Left colon (tissue), 2 donors: ENCODE measurements around the gene STRA6. TPM values are rescaled to one million over a fixed set of nuclear protein-coding genes. Genes with fewer than 3 reads are reported as not detected.
A peak's percentile ranks its signal among the peaks of the same experiment; 100 is the strongest.

Experiments used
- ATAC-seq: fragments of 200-7000 bp; cut with Tn5 transposase; one replicate; pipeline ENCODE4 v1.9.1; 2020; ENCODE audit warnings: mild to moderate bottlenecking, moderate library complexity
- DNase-seq, 2 donors: peaks; one replicate each; pipeline ENCODE4 v3.0.0-alpha.2; 2020
- intact Hi-C, 2 donors: fragments of 100-400 bp; cut with DNase I in 1 of 2; cut with micrococcal nuclease in 1 of 2; formaldehyde crosslinking; loops; one replicate each; pipeline versions ENCODE4 v1.11.2 to v1.14.0; 2022; cut with DNase I, micrococcal nuclease
- total RNA-seq, 2 donors: library from RNA; stranded (reverse); fragmentation: NEBNext Ultra II Directional; extraction: Animal tissue kit (Norgen Biotek cat#: 25700); gene quantifications; one replicate each; pipeline ENCODE4 v1.2.1, GENCODE V29; 2021
- donor health status: DM: no; HTN: no; CAD: no.
- donor health status: DM: yes; HTN: yes; CAD: no.

Gene STRA6
- total RNA-seq, 2 donors from 2014 or later: not detected

DNA sequence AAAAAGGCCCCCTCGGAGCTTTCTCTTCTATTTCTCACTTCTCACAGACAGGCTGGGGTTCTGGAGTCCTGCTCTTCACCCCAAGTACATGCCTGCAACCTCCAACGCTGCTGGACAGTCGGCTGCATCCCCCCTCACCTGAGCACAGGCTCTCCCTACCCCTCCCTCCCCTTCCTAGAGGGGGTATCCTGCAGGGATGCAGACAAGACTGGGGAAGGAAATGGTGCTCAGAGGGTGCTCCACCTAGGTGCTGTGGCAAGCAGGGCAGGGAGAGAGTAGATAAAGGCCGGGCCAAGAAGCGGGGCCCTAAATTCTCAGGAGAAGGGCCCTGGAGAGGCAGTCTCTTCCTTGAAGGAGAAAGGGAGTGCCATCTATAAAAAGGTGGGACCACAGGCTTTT, 7.0 kb upstream of the STRA6 start:
- no peak for ATAC-seq
- intact Hi-C loops: no loop called here
- DNase-seq: no peak

DNA sequence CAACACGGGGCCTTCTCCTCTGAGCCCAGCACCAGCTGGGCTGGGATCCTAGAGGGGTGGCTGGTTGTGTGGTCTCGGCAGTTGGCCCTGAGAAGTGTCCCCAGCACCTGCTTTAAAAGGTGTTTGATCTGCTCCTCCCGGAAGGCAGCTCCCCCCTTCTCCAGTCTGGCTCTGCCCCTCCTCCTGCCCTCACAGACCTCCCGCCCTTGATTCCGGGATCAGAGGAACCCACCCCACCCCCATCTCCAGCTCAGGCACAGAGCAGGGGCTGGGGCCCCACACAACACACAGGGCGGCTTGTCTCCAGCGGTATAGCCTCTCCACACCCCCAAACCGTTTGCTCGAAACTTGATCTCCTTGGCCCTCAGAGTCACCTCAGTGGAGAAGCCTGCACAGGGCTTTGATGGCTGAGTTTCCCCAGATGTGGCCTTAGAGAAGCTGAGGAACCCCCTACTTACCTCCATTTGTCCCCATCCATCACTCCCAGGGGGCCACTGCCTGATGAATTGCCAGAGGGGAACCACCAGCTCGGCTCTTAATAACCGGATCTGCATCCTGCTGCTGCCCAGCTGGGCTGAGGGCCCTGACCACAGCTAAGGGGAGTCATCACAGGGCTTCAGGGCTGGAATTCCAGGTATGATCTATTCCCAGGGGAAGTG, 6.4 kb upstream of the STRA6 start:
- DNase-seq: no peak
- intact Hi-C loops: no loop called here
- no peak for ATAC-seq

DNA sequence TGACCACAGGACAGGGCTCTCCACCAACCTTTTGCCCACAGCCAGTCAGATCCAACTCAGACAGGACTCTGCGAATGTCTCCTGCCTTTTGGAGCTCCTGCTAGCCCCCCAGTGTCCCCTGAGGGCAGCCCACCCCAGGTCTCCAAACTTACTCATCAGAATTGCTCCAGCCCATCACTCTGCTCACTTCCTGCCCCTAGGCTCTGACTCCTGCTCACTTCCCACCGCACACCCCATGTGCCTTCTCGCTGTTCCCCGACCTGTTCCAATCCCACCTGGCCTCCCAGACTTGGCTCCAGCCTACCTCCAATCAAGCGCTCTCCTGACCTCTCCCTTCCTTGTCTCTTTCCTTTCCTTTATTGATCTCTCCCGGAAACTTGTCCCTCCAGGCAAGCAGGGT, 5.9 kb upstream of the STRA6 start:
- intact Hi-C loops: no loop called here
- no peak for ATAC-seq
- no peak for DNase-seq

DNA sequence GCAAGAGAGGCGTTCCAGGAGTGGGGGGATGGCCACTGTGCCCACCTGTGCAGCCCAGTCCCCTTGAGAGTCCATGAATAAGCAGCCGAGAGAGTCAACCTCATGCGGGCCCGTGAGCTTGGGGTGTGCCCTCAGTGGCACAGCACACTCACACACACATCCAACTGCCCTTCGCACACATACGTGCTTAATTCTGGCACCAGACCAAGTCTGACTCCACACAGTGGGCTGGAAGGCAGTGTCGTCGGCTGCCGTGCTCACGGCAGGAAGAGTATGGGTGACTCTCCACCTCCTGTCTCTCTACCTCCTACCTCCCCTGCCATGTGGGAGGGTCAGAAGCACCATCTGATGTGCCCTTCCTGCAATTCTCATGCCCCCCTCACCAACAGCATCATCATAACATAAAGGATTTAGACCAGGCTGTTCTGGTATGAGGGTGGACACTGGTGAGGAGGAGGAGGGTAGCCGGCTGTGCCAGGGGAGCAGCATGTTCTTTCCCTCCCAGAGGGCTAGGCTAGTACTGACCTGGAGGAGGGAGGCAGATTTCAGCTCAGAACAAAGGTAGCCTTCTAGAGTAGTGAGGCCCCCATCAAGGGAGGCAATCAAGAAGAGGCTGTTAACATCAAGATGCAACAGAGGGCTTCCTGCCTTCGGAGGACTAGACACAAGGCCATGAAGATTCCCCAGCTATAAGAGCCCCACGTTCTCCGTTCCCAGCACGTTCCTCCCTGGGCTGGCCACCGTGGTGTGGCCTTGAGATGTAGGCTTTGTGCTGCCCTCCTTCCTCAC, 5.3 kb upstream of the STRA6 start:
- ATAC-seq (no peak), DNase-seq (no peak)
- intact Hi-C loops: no loop called here

DNA sequence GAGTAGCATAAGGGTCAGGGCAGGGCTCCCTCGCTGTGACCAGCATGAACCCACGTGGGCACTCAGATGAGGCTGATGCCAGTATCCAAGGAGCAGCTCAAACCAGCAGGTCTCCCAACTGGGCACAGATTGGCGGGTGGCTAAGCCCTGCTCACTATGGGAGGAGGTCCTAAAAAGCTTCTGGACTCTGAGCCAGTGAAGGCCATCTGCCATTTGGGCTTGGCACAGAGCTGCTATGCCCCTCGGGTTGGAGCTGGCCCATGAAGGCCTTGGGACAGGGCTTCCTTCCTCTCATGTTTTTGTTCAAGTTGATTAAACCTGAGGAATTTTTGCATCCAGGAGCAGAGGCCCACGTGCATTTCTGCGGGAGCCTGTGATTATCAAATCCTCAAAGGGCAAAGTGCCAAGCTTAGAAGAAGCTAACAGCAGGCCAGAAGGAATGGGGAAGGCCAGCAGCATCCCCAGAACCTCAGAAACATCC, 4.3 kb upstream of the STRA6 start:
- ATAC-seq: no peak
- intact Hi-C loops: no loop called here
- DNase-seq: no peak

DNA sequence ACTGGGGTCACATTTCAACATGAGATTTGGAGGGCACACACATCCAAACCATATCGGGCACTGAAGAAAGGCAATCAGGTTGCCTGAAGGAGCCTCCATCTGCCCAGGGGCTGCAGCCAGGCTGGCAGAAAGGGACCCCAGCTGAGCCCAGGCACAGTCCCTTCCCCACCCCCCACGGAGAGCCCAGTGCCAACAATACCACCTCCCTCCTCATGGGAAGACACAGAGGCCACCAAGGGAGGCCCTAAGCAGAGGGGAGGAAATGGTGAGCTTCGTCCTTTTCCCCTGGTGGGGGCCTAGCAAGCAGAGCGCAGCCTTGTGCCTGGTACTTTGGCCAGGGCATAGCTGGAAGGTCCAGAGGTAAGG, 3.0 kb upstream of the STRA6 start:
- DNase-seq: no peak
- intact Hi-C loops: no loop called here
- ATAC-seq: no peak

DNA sequence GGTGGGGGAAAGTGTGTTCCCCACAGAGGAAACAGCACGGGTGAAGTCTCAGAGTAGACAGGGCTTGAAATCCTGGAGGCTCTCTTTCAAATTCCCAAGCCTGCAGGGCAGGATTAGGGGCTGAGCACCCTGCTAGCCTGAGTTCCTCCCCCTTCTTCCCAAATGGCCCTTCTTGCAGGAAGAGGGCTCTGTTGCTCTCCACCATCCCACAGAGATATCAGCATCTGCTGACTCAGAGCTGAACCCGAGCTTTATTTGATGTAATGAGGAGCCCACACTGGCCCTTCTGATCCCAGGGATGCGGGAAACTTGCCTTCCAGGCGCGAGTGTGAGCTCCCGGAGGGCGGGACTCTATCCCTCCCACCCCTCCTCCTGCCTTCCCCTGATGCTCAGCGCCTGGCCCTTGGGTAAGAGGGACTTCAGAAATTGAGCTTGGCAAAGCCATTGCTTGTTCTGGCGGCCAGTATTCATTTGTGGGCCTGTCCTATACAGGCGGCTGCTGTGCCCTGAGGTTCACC, 1.4 kb upstream of the STRA6 start:
- intact Hi-C loops: no loop called here
- ATAC-seq (no peak), DNase-seq (no peak)

DNA sequence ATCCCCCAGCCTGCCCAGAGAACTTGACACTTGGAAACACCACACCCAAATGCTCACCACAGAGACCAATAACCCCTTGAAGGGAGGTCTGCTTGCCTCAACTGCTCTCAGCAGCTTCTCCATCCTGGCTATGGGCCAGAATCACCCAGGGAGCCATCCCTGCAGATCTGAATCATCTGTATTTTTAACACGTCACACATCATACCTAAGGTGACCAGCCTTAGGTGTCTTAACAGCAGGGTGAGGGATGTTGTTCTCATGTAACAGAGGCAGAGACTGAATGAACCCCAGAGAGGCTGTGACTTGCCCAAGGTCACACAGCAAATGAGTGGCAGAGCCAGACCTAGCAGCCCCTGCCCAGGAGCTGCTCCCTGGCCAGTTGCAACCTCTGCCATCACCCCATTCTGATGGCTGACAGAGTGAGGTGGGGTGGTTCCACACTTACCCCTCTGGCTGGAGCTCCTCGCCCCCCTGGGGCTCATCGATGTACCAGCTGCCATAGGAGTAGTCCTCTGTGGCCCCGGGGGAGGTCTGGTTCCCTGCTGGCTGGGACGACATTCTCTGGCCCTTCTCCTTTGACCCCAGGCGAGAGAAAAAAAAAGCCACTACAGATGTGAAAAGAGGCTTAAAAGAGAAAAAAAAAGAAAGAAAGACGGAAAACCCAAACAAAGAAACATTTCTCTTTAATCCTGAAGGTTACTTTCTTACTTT, 722 bp downstream of the STRA6 start:
- ATAC-seq: no peak
- no peak for DNase-seq
- intact Hi-C loops: no loop called here

DNA sequence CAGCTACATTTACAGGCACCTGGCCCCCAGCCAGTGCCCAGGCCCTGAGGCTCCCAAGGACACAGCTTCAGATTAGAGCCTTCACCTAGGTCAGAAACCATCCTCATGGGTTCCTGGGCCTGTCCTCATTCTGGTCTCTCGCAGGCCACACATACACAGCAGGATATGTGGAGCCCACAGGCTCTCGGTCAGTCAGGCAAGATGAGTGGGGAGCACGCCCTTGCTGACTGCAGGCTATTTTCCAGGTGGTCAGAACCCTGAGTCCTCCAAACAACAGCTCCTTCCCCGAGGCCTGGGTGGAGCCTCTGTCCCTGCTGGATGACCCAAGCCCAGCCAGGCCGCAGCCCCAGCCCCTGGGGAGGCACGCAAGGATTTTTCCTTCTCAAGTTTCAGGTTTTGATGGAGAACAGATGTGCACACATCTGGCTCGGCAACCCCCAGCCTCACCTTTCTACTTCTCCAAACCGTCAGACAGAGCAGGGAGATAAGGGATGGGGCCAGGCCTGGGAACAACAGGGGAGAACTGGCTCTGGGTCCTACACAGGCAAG, 1.6 kb downstream of the STRA6 start:
- DNase-seq (no peak), ATAC-seq (no peak)
- intact Hi-C loops: no loop called here

DNA sequence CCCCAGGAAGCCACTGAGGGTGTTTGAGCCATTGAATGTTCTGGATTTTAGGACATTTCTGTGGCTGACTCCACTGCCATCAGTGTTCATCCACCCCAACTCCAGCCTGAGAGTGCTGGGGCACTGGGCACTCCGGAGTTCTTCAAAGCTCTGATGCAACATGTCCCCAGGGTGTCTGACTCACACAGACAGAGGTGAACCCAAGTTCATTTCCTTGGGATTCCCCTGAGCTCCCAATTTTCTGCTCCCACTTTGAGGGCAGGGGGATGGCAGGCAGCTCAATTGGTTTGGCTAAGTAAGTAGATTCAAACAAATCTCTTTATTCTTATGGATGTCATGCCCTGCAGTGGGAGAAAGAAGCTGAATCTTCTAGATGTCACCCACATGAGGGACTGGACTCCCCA, 2.2 kb downstream of the STRA6 start:
- no peak for DNase-seq
- no peak for ATAC-seq
- intact Hi-C loops: no loop called here

DNA sequence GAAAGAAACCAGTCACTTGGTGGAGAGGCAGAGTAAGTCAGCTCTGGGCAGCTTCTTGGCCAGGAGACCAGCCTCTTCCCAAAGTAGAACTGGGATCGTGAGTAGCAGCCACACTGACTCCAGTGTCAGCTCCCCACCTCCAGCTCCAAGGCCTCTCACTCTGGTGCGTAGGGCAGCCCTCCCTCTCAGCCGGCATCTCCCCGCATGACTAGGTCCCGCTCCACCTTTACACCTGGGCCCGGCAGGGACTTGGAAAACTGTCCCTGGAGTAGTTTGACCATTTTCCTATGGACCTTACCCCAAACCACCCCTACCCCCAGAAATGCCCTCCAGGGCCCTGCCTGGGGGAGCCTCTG, 3.3 kb downstream of the STRA6 start:
- intact Hi-C loops: no loop called here
- DNase-seq: no peak
- no peak for ATAC-seq

DNA sequence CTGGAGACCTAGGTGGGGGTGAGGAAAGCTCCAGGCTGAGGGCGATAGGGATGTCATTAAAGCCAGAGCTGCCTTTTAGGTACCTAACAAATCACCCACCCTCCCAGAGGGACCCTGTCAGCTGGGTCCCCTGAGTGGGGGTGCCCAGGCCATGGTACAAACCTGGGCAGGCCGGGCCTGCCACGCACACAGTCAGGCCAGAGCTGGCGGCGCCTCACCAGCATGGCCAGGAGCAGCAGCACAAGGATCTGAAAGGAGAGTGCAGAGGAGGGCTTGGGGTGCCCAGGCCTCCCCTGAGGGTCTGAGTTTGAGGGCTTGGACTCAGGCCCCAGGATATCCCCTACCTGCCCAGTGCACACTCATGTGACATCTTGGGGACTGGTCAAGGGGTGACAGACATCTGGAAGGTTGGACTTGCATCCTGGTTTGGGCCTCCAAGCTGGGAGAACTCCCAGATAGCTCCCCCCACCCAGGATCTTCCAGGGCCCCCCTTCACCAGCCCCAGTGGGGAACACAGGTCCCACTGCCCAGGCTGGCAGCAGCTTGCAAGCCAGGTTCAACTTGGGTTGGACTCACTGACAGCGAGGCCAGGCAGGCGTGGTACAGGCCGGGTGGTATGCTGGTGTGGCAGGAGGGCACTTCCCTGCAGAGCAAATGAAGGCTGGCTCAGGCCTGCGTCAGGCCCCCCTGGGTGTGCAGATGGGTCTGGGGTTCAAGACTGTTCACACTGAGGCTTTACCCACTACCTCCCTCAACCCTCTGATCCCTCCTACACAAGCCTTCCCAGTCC, 5.2 kb downstream of the STRA6 start:
- intact Hi-C loops: no loop called here
- DNase-seq (no peak), ATAC-seq (no peak)

DNA sequence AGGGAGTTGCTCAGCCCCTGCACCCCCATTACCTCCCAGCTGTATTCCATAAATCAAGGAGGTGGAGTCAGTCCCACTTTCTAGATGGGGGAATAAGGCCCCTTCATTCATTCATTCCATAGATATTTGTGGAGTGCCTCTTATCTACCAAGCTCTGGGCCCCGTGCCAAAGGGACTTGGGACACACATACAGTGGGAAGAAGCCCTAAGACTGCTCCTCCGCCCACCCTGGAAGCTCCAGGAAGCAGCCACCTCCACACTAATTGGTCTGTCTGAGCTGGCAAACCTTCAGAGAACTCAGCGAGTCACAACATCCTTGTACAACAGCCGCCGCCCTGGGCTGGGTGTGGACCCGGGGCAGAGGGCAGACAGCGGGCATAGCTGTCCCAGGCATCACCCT, 6.4 kb downstream of the STRA6 start:
- intact Hi-C loops: no loop called here
- DNase-seq (peak; percentile 83 to 88), ATAC-seq (peak; percentile 97)

DNA sequence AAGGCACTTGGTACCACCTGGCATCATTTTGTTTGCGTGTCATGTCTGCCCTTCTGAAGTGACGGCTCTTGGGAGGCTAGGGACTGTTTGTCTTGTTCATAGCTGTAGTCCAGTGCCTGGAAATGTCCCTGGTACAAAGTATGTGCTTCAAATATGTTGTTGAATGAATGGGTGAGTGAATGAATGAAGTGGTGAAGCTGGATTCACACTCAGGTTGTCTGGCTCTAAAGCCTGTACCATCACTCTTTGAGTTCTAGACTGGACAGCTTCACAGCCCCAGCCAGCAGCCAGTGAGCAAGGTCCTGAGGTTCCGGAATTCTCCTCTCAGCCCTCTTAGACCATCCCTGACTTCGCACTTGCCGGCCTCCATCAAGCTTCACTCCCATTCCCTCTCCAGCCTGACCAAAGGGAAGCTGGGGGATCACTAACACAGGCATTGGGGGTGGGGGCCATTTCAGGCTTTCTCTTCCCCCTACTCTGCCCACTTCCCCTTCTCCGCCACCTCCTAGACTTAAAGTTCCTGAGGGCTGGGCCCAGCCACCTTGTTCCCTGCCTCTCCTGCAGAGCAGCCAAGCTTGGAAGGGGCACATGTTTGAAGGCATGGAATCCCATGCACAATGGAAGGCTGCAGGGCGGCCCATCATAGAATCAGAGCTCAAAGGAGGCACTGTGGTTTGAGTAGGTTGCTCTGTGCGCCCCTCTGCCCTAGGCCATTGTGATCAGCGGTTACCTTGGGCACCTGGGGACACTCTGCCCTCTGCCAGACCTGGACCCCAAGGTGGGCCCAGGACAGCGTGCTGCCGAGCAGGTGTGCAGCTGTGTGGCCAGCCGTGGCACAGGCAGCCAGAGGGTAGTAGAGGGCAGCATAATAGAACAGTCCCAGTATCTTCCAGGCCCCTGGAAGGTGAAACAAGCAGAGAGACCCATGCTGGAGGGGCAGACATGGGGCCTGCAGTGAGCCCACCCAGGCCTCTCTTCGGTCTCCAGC, 7.7 kb downstream of the STRA6 start:
- ATAC-seq (no peak), DNase-seq (no peak)
- intact Hi-C loops: no loop called here

DNA sequence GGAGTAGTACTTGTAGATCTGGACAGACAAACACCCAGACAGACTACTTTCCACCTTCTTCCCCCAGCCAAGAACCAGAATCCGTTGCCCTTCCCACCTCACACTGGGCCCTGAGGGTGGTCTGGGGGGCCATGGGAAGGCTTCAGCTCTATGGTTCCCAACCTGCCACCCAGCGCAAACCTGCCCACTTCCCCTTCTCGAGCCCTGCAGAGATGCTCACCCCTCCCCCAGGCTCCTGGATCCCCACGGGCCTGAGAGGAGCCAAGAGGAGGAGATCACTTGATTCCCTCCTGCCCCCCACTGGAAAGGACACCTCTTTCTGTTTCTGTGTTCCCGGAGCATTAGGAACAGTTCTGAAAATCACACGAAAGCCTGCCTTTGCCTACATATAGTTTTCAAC, 8.7 kb downstream of the STRA6 start:
- ATAC-seq: no peak
- intact Hi-C loops: no loop called here
- DNase-seq: no peak

DNA sequence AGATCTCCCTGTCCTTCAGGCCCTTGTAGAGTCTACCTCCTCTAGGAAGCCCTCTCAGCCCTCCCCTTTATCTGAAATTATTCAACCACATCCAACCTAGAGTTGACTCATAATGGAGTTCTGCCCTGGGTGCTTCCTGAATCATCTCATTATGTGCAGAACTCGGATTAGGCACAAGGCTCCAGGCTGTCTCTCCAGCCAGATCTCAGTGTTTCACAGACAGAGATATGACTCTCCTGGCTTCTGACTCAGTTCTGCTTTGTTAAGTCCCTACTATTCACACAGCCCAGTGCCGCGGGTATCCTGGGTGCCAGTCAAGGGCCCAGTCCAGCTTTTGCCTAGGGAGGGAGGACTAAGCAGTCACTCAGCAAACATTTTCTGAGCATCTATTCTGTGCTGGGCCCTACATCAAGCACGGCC, 9.3 kb downstream of the STRA6 start:
- ATAC-seq: no peak

DNA sequence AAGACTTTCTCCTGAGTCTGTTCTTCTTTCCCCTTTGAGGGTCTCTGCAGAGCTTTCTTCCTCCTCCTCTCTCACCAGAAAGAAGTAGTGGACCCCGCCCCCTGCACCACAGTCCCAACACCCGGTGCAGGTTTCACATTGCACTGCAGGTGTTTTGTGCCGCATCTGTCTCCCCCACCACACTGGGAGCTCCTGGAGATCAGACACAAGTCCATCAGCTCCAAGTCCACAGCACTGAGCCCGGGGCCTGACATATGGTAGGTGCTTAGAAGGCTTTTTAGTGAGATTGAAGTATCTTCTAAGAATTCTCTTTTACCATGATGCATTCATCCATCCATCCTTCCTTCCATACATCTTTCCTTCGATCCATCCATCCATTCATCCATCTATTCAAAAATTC, 9.8 kb downstream of the STRA6 start:
- intact Hi-C loops: no loop called here
- DNase-seq (no peak), ATAC-seq (no peak)

More for the DNA sequence above, 9.3 kb downstream of the STRA6 start:
- no peak for DNase-seq
- intact Hi-C loops: no loop called here

DNA sequence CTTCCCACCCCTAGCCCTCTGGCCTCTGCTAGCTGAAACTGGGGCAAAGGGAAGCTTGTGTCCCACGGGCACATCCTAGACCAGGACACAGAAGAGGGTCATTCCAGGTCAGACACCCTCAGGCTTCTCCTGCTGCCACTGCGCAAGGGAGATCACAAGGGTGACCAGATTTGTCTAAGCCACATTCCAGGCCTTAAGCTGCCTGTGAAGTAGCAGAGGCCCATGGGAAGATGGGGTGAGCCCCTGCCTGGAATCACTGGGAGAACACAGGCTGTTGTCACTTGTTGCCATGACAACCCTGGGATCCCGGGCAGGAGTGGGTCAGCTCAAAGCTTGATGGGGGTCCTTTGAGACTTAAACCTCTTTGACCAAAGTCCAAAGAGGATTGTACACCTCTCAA, 10.8 kb downstream of the STRA6 start:
- DNase-seq (no peak), ATAC-seq (no peak)
- intact Hi-C loops: no loop called here
